ENCODE results near the gene SCN2B. TPM values are rescaled to one million over a fixed set of nuclear protein-coding genes. Genes with fewer than 3 reads are reported as not detected.

Gene SCN2B
- total RNA-seq, 2 experiments from 2014 or later = not detected

GRCh38 chr11:118180300-118180703 is 3.9 kb upstream of the SCN2B start:
- ChIA-PET POLR2A (no interaction called here), CTCF (interaction anchor here (3.5 kb wide), 1 partner anchor 9 kb away, joined by 12 read pairs; no protein-coding TSS in a partner anchor)
- ATAC-seq (ENCODE audit: poor library complexity) (peak; percentile 73), DNase-seq (no peak)
- H3K4me3 Mint-ChIP-seq = no peak overlapping the region
- H3K36me3 ChIP-seq (ENCODE audit: insufficient read depth, low read length) = no peaks in the 10 kb centered on the region
- no peaks in the 10 kb centered on the region for H3K4me1 ChIP-seq (ENCODE audit: insufficient read depth, low read length)
- no peak for TF ChIP-seq CTCF (IDR thresholded peaks at IDR 0.05)
- H3K27ac ChIP-seq (ENCODE audit: low read depth in 1 of 2, low read length in 2 of 2) = no peak overlapping the region
- H3K4me3 ChIP-seq (ENCODE audit: low read length) = no peak overlapping the region
- no peaks in the 10 kb centered on the region for H3K9me3 ChIP-seq (ENCODE audit: control insufficient read depth in 1 of 2, insufficient read depth in 1 of 2, low read length in 2 of 2)
- H3K27me3 Mint-ChIP-seq = peaks cover 24% of the 10 kb centered on the region
- H3K36me3 Mint-ChIP-seq (ENCODE audit: low read depth) = no peaks in the 10 kb centered on the region
- H3K9me3 Mint-ChIP-seq = no peaks in the 10 kb centered on the region
- no peaks in the 10 kb centered on the region for H3K4me1 Mint-ChIP-seq (ENCODE audit: low read depth)
- no peak overlapping the region for H3K27ac Mint-ChIP-seq
- intact Hi-C loops (cut with DNase I, micrococcal nuclease) = no loop called here
- H3K27me3 ChIP-seq (ENCODE audit: control insufficient read depth in 1 of 2, insufficient read depth in 2 of 2, low read length in 2 of 2) = peaks cover 0 to 8% of the 10 kb centered on the region in 2 experiments

- H3K4me1 Mint-ChIP-seq (ENCODE audit: low read depth) = peaks cover 1% of the 10 kb centered on the region
- Histone ChIP-seq H3K27ac (ENCODE audit: low read depth in 1 of 2, low read length in 2 of 2) (no peak overlapping the region), H3K36me3 (ENCODE audit: insufficient read depth, low read length) (no peaks in the 10 kb centered on the region), H3K9me3 (ENCODE audit: control insufficient read depth in 1 of 2, insufficient read depth in 1 of 2, low read length in 2 of 2) (no peaks in the 10 kb centered on the region), H3K4me1 (ENCODE audit: insufficient read depth, low read length) (peaks cover 3% of the 10 kb centered on the region), H3K27me3 (ENCODE audit: control insufficient read depth in 1 of 2, insufficient read depth in 2 of 2, low read length in 2 of 2) (peaks cover 0 to 8% of the 10 kb centered on the region in 2 experiments), H3K4me3 (ENCODE audit: low read length) (no peak overlapping the region)
- no peaks in the 10 kb centered on the region for H3K36me3 Mint-ChIP-seq (ENCODE audit: low read depth)
- TF ChIP-seq CTCF (IDR thresholded peaks at IDR 0.05) = no peak
- H3K27ac Mint-ChIP-seq = no peak overlapping the region
- no peaks in the 10 kb centered on the region for H3K9me3 Mint-ChIP-seq
- DNase-seq = no peak
- no peak for ATAC-seq (ENCODE audit: poor library complexity)
- CTCF ChIA-PET = interaction anchor here (0.9 kb wide), 1 partner anchor 27 kb away, joined by 3 read pairs; no protein-coding TSS in a partner anchor
- intact Hi-C loops (cut with DNase I, micrococcal nuclease) = loop anchor here in 1 of 2 experiments (10.0 kb wide), 2 partner anchors 332 to 372 kb away; no protein-coding TSS in a partner anchor
- H3K4me3 Mint-ChIP-seq = no peak overlapping the region
- peaks cover 17% of the 10 kb centered on the region for H3K27me3 Mint-ChIP-seq
- POLR2A ChIA-PET = interaction anchor here (0.6 kb wide), 1 partner anchor 361 kb away, joined by 4 read pairs; no protein-coding TSS in a partner anchor
These were observed 317 bp upstream of the SCN2B start for GRCh38 chr11:118176778-118177134.

- ChIA-PET CTCF (no interaction called here), POLR2A (no interaction called here)
- no peaks in the 10 kb centered on the region for H3K27me3 ChIP-seq (ENCODE audit: control insufficient read depth in 1 of 2, insufficient read depth in 2 of 2, low read length in 2 of 2)
These were observed 1.1 kb downstream of the SCN2B start for GRCh38 chr11:118175031-118175992.

More at GRCh38 chr11:118175031-118175992, 1.1 kb downstream of the SCN2B start:
- Histone ChIP-seq H3K27ac (ENCODE audit: low read depth in 1 of 2, low read length in 2 of 2) (no peak overlapping the region), H3K4me1 (ENCODE audit: insufficient read depth, low read length) (peaks cover 8% of the 10 kb centered on the region), H3K9me3 (ENCODE audit: control insufficient read depth in 1 of 2, insufficient read depth in 1 of 2, low read length in 2 of 2) (no peaks in the 10 kb centered on the region), H3K36me3 (ENCODE audit: insufficient read depth, low read length) (no peaks in the 10 kb centered on the region), H3K4me3 (ENCODE audit: low read length) (no peak overlapping the region)
- Mint-ChIP-seq H3K36me3 (ENCODE audit: low read depth) (no peaks in the 10 kb centered on the region), H3K4me1 (ENCODE audit: low read depth) (peaks cover 5% of the 10 kb centered on the region), H3K27me3 (peaks cover 17% of the 10 kb centered on the region), H3K27ac (no peak overlapping the region), H3K4me3 (no peak overlapping the region), H3K9me3 (no peaks in the 10 kb centered on the region)
- intact Hi-C loops (cut with DNase I, micrococcal nuclease) = loop anchor here in 1 of 2 experiments (10.0 kb wide), 2 partner anchors 331 to 371 kb away; no protein-coding TSS in a partner anchor
- TF ChIP-seq CTCF (IDR thresholded peaks at IDR 0.05) = no peak
- ATAC-seq (ENCODE audit: poor library complexity) (no peak), DNase-seq (no peak)
